BLaER1 treated with 17β-estradiol and CSF1 and Interleukin-3, amounts not matched to agents 10 nM and 100 nM (cell line): ENCODE measurements around the gene YIPF2.

Experiments
- H3K27ac ChIP-seq, 11 experiments: shearing (Covaris generic); formaldehyde crosslinking; 2 replicates each; pipeline ENCODE4 v1.8.1; 2022
- H3K27me3 ChIP-seq, 11 experiments: shearing (Covaris generic); formaldehyde crosslinking; 2 replicates each; pipeline ENCODE4 v1.8.1; 2022
- H3K36me3 ChIP-seq, 11 experiments: shearing (Covaris generic); formaldehyde crosslinking; 2 replicates each; pipeline ENCODE4 v1.8.1; 2022
- H3K4me1 ChIP-seq, 10 experiments: shearing (Covaris generic); formaldehyde crosslinking; 2 replicates each; pipeline ENCODE4 v1.8.1; 2022
- H3K4me2 ChIP-seq, 11 experiments: shearing (Covaris generic); formaldehyde crosslinking; 2 replicates each; pipeline ENCODE4 v1.8.1; 2022
- H3K4me3 ChIP-seq, 10 experiments: shearing (Covaris generic); formaldehyde crosslinking; 2 replicates each; pipeline ENCODE4 v1.8.1; 2022
- H3K9ac ChIP-seq, 11 experiments: shearing (Covaris generic); formaldehyde crosslinking; 2 replicates each; pipeline ENCODE4 v1.8.1; 2022
- H3K9me3 ChIP-seq, 11 experiments: shearing (Covaris generic); formaldehyde crosslinking; replicated peaks in 1 of 11; 2 replicates each; pipeline ENCODE4 v1.8.1; 2022
- H4K20me1 ChIP-seq, 11 experiments: shearing (Covaris generic); formaldehyde crosslinking; 2 replicates each; pipeline ENCODE4 v1.8.1; 2022
- Cebpa-rat ChIP-seq, 11 experiments: shearing (Covaris generic); IDR thresholded peaks; 2 replicates each; pipeline ENCODE4 v1.8.1; 2022

YIPF2 gene

DNA sequence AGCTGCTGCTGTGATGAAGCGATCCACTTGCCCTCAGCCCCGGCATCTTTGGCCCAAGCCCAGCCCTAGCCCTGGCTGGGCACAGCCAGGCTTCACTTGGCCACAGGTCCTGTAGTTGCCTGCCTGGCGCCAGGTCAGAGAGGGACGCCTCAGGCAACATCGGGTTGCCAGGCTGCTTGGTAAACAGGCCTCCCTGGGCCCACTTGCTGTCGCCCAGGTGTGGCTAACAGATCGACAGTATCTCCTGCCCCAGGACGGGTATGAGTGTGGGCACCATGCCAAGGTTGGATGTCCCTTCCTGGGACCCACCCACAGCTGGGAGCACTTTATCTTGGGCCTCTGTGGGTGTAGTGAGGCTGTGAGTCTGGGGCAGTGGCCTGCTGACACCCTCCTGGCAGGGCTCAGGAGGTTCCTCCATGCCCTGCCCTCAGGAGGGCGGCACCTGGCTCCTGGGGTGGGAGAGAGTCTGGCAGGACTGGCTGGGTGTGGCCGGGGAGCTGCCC, 29.2 kb downstream of the YIPF2 start:
- peaks cover 13 to 62% (median 40%) of the 10 kb centered on the region in 11 experiments; a peak in 19 of 22 replicates for H3K36me3 ChIP-seq
- peaks cover 0 to 21% (median 17%) of the 10 kb centered on the region in 11 experiments; a peak in 17 of 22 replicates for H3K9me3 ChIP-seq
- H3K9ac ChIP-seq, result peak overlapping the region in 3 of 11 experiments; percentile 13 to 63 (median 31); a peak in 1 of 22 replicates
- no peak overlapping the region for H3K4me3 ChIP-seq
- H3K4me2 ChIP-seq, result no peak overlapping the region
- H4K20me1 ChIP-seq, result peaks cover 62 to 100% (median 86%) of the 10 kb centered on the region in 11 experiments
- peaks cover 18 to 33% (median 26%) of the 10 kb centered on the region in 10 experiments for H3K4me1 ChIP-seq
- H3K27ac ChIP-seq, result no peak overlapping the region; a peak in 1 of 22 replicates
- no peak for TF ChIP-seq Cebpa-rat (IDR thresholded peaks at IDR 0.05)
- H3K27me3 ChIP-seq, result no peaks in the 10 kb centered on the region

DNA sequence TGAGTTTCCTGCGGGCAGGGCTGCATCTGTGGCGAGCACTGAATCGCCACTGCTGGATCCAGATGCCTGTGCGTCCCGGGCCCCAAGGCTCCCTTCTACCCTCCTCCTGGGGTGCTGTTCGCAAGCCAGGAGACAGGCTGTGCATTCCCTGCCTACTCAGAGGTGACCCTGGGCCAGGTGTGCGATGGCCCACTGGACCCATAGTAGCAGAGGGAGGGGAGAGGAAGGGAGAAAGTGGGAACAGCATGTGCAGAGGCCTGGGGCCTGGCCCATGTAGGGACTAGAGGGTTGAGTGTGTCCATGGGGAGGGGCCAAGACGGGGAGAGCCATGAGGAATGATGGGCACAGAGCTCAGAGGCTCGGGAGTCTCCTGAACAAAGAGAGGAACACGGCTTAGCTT, 29.8 kb downstream of the YIPF2 start:
- peaks cover 7 to 62% (median 34%) of the 10 kb centered on the region in 11 experiments; a peak in 19 of 22 replicates for H3K36me3 ChIP-seq
- no peaks in the 10 kb centered on the region for H3K27me3 ChIP-seq
- peaks cover 0 to 21% (median 17%) of the 10 kb centered on the region in 11 experiments; a peak in 17 of 22 replicates for H3K9me3 ChIP-seq
- H3K4me1 ChIP-seq, result peaks cover 14 to 32% (median 26%) of the 10 kb centered on the region in 10 experiments; a peak in 19 of 20 replicates
- no peak overlapping the region for H3K4me3 ChIP-seq
- H3K4me2 ChIP-seq, result no peak overlapping the region
- no peak for TF ChIP-seq Cebpa-rat (IDR thresholded peaks at IDR 0.05)
- H3K9ac ChIP-seq, result peak overlapping the region in 1 of 11 experiments; percentile 13; a peak in 2 of 22 replicates
- H3K27ac ChIP-seq, result 0 out of 22 replicates have a peak overlapping the region, but pooled peaks of 1 of the 11 experiments have one; percentile 3
- H4K20me1 ChIP-seq, result peaks cover 62 to 100% (median 86%) of the 10 kb centered on the region in 11 experiments

- Histone ChIP-seq H3K27ac (peak overlapping the region in 7 of 11 experiments; percentile 8 to 52 (median 23); a peak in 9 of 22 replicates), H3K4me2 (peak overlapping the region in 8 of 11 experiments; percentile 9 to 55 (median 30); a peak in 11 of 22 replicates), H3K27me3 (no peaks in the 10 kb centered on the region), H3K4me1 (peaks cover 14 to 34% (median 26%) of the 10 kb centered on the region in 10 experiments; a peak in 19 of 20 replicates), H4K20me1 (peaks cover 77 to 100% (median 96%) of the 10 kb centered on the region in 11 experiments), H3K9ac (peak overlapping the region in 3 of 11 experiments; percentile 5 to 28 (median 26); a peak in 3 of 22 replicates), H3K4me3 (no peak overlapping the region), H3K36me3 (peaks cover 0 to 58% (median 24%) of the 10 kb centered on the region in 11 experiments; a peak in 18 of 22 replicates), H3K9me3 (peaks cover 0 to 11% (median 8%) of the 10 kb centered on the region in 11 experiments; a peak in 12 of 22 replicates)
- TF ChIP-seq Cebpa-rat (IDR thresholded peaks at IDR 0.05), result no peak
Measured at GRCh38 chr19:10896851-10897526, 31.4 kb downstream of the YIPF2 start.

DNA sequence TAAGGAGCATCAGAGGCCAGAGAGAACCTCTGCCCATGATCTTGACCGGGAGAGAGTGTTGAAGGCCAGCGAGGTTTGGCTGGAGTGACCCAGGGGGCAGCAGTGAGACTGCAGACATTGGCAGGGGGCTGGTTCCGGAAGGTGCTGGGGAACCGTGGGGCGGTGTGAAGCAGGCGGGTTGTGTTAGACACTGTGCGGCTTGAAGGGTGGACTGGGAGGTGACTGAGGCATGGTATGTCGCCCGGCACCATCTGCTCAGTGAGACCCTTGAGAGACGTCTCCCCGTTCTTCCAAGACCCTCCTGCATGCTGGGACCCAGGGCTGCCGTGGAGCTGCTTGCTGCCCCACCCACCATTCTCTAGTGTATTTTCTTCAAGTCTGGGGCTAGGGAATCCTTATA, 32.5 kb downstream of the YIPF2 start:
- Histone ChIP-seq H4K20me1 (peaks cover 88 to 100% (median 98%) of the 10 kb centered on the region in 11 experiments), H3K4me3 (no peak overlapping the region), H3K36me3 (peaks cover 0 to 58% (median 18%) of the 10 kb centered on the region in 11 experiments; a peak in 14 of 22 replicates), H3K4me1 (peaks cover 14 to 34% (median 26%) of the 10 kb centered on the region in 10 experiments; a peak in 19 of 20 replicates), H3K9me3 (no peaks in the 10 kb centered on the region), H3K4me2 (peak overlapping the region in 4 of 11 experiments; percentile 9 to 55 (median 38); a peak in 5 of 22 replicates), H3K9ac (peak overlapping the region in 2 of 11 experiments; percentile 21 to 34; a peak in 4 of 22 replicates), H3K27me3 (no peaks in the 10 kb centered on the region), H3K27ac (peak overlapping the region in 3 of 11 experiments; percentile 6 to 31 (median 17); a peak in 3 of 22 replicates)
- TF ChIP-seq Cebpa-rat (IDR thresholded peaks at IDR 0.05), result no peak

DNA sequence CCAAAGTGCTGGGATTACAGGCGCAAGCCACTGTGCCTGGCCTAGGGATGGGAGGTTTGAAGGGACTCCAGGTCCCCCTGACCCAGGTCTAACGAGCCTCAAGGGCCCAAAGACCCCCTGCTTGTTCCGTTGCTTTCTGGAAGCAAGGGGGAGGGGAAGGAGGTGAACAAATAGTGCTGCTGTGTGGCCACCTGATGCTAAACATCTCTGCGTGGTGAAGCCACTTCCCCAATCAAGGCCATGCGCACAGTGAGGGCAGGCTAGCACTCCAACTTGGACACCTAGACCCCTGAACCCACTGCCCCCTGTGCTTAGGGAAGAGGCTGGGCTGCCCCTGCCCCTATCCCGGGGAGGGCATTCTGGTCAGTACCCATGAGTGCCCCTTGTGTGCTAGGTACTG, 33.1 kb downstream of the YIPF2 start:
- peaks cover 90 to 100% (median 98%) of the 10 kb centered on the region in 11 experiments for H4K20me1 ChIP-seq
- H3K4me1 ChIP-seq, result peaks cover 14 to 34% (median 26%) of the 10 kb centered on the region in 10 experiments; a peak in 19 of 20 replicates
- H3K9me3 ChIP-seq, result no peaks in the 10 kb centered on the region
- H3K27me3 ChIP-seq, result no peaks in the 10 kb centered on the region
- H3K9ac ChIP-seq, result peak overlapping the region in 2 of 11 experiments; percentile 21 to 34; a peak in 3 of 22 replicates
- no peak overlapping the region for H3K4me3 ChIP-seq
- peaks cover 0 to 59% (median 19%) of the 10 kb centered on the region in 11 experiments; a peak in 14 of 22 replicates for H3K36me3 ChIP-seq
- peak overlapping the region in 2 of 11 experiments; percentile 16 to 17; a peak in 1 of 22 replicates for H3K27ac ChIP-seq
- H3K4me2 ChIP-seq, result peak overlapping the region in 1 of 11 experiments; percentile 55; a peak in 1 of 22 replicates
- TF ChIP-seq Cebpa-rat (IDR thresholded peaks at IDR 0.05), result no peak

DNA sequence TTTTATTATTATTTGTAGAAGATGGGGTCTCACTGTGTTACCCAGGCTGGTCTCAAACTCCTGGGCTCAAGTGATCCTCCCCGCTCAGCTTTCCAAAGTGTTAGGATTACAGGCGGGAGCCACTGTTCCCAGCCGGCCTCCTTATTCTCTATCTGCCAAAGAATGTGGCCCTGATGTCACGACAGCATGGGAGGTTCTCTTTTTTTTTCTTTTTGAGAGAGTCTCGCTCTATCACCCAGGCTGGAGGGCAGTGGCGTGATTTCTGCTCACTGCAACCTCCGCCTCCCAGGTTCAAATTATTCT, 33.6 kb downstream of the YIPF2 start:
- peaks cover 0 to 59% (median 19%) of the 10 kb centered on the region in 11 experiments; a peak in 14 of 22 replicates for H3K36me3 ChIP-seq
- H4K20me1 ChIP-seq, result peaks cover 86 to 100% (median 97%) of the 10 kb centered on the region in 11 experiments
- TF ChIP-seq Cebpa-rat (IDR thresholded peaks at IDR 0.05), result no peak
- peaks cover 14 to 34% (median 26%) of the 10 kb centered on the region in 10 experiments; a peak in 19 of 20 replicates for H3K4me1 ChIP-seq
- no peaks in the 10 kb centered on the region for H3K27me3 ChIP-seq
- H3K4me3 ChIP-seq, result no peak overlapping the region
- no peak overlapping the region for H3K4me2 ChIP-seq
- H3K9ac ChIP-seq, result 0 out of 22 replicates have a peak overlapping the region, but pooled peaks of 1 of the 11 experiments have one; percentile 21
- H3K27ac ChIP-seq, result no peak overlapping the region
- H3K9me3 ChIP-seq, result no peaks in the 10 kb centered on the region

DNA sequence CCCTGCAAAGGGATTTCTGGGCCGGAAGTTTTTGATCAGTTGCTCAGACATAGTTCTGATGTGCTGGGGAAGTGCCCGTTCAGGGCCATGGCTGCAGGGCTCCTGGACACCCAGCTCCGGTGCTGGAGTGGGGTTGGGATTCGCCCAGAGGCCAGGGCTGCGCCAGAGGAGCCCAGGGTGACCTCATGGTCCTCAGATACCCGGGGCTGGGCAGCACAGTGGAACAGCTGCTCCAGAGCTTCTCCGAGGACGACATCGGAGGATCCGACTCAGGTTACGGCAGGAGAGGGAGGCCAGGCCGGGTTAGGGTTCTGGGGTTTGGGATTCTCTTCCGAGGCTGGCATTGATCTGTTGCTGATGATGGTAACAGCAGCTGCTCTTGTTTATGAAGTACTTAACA, 36.2 kb downstream of the YIPF2 start:
- no peak for TF ChIP-seq Cebpa-rat (IDR thresholded peaks at IDR 0.05)
- H3K36me3 ChIP-seq, result peaks cover 0 to 58% (median 17%) of the 10 kb centered on the region in 11 experiments; a peak in 14 of 22 replicates
- H3K9me3 ChIP-seq, result no peaks in the 10 kb centered on the region
- no peaks in the 10 kb centered on the region for H3K27me3 ChIP-seq
- no peak overlapping the region for H3K4me3 ChIP-seq
- no peak overlapping the region for H3K27ac ChIP-seq
- no peak overlapping the region for H3K4me2 ChIP-seq
- H4K20me1 ChIP-seq, result peaks cover 91 to 100% (median 98%) of the 10 kb centered on the region in 11 experiments
- H3K9ac ChIP-seq, result no peak overlapping the region
- peaks cover 24 to 36% (median 33%) of the 10 kb centered on the region in 10 experiments for H3K4me1 ChIP-seq

GRCh38 chr19:10891405-10892086, 36.9 kb downstream of the YIPF2 start:
- Histone ChIP-seq H3K36me3 (peaks cover 0 to 58% (median 17%) of the 10 kb centered on the region in 11 experiments; a peak in 13 of 22 replicates), H3K4me1 (peaks cover 24 to 36% (median 32%) of the 10 kb centered on the region in 10 experiments), H3K27ac (no peak overlapping the region; a peak in 1 of 22 replicates), H4K20me1 (peaks cover 91 to 100% (median 98%) of the 10 kb centered on the region in 11 experiments), H3K9ac (peak overlapping the region in 2 of 11 experiments; percentile 13 to 42; a peak in 3 of 22 replicates), H3K9me3 (no peaks in the 10 kb centered on the region), H3K4me2 (no peak overlapping the region), H3K27me3 (no peaks in the 10 kb centered on the region), H3K4me3 (no peak overlapping the region)
- no peak for TF ChIP-seq Cebpa-rat (IDR thresholded peaks at IDR 0.05)
